CD4-positive, alpha-beta T cell (primary cell): ENCODE data around the gene MLN. TPM values are rescaled to one million over a fixed set of nuclear protein-coding genes. Genes with fewer than 3 reads are reported as not detected.

Experiments used
- ATAC-seq: fragments of 200-7000 bp; cut with Tn5 transposase; one replicate; pipeline ENCODE4 v1.10.0; 2022; ENCODE audit warnings: mild to moderate bottlenecking; ENCODE audit not compliant: poor library complexity
- CTCF ChIA-PET: fragments of 350-600 bp; sonication (Branson Sonifier 250); formaldehyde crosslinking; loops from one replicate; lab custom pipeline; 2021; ENCODE audit warnings: antibody characterized with exemption, inconsistent platforms; lab: Charles Lee
- POLR2A ChIA-PET: fragments of 350-600 bp; sonication (Branson Sonifier 250); formaldehyde crosslinking; loops from one replicate; lab custom pipeline; 2021; ENCODE audit warnings: antibody characterized with exemption, inconsistent platforms; lab: Charles Lee
- DNase-seq, 14 experiments: peaks; one replicate each; pipeline ENCODE4 v3.0.0-alpha.2; 2013 to 2020; ENCODE audit warnings: mixed read lengths in 2 of 14
- H3K27ac ChIP-seq, 2 donors: one replicate each; pipeline versions ENCODE4 v1.5.1 to v1.7.0; 2013; ENCODE audit warnings: low read length in 2 of 2, low read depth in 1 of 2, mild to moderate bottlenecking in 1 of 2
- H3K27me3 ChIP-seq, 2 experiments: 1 replicate in 1 of 2; 2 replicates in 1 of 2; pipeline versions ENCODE4 v1.6.1 to v1.7.0; 2013; ENCODE audit warnings: low read length in 2 of 2, control low read depth in 1 of 2, mild to moderate bottlenecking in 1 of 2, moderate library complexity in 1 of 2; ENCODE audit not compliant: insufficient read depth in 2 of 2, control insufficient read depth in 1 of 2
- H3K36me3 ChIP-seq: one replicate; pipeline ENCODE4 v1.6.1; 2013; ENCODE audit warnings: low read length, control low read depth; ENCODE audit not compliant: insufficient read depth
- H3K4me1 ChIP-seq: one replicate; pipeline ENCODE4 v1.6.1; 2013; ENCODE audit warnings: low read length, control low read depth; ENCODE audit not compliant: insufficient read depth
- H3K4me3 ChIP-seq: one replicate; pipeline ENCODE4 v1.5.1; 2013; ENCODE audit warnings: mild to moderate bottlenecking, low read length, moderate library complexity
- H3K9me3 ChIP-seq, 2 experiments: 1 replicate in 1 of 2; 2 replicates in 1 of 2; pipeline versions ENCODE4 v1.6.1 to v1.7.0; 2013; ENCODE audit warnings: low read length in 2 of 2, mild to moderate bottlenecking in 2 of 2, control low read depth in 1 of 2, moderate library complexity in 1 of 2; ENCODE audit not compliant: control insufficient read depth in 1 of 2, insufficient read depth in 1 of 2
- H3K27ac Mint-ChIP-seq: one replicate; pipeline ENCODE4 v1.8.0; 2020; ENCODE audit warnings: mixed read lengths
- H3K27me3 Mint-ChIP-seq: one replicate; pipeline ENCODE4 v1.8.0; 2021; ENCODE audit warnings: mixed read lengths
- H3K36me3 Mint-ChIP-seq: one replicate; pipeline ENCODE4 v1.8.0; 2021; ENCODE audit warnings: low read depth, mixed read lengths
- H3K4me1 Mint-ChIP-seq: one replicate; pipeline ENCODE4 v1.8.0; 2021; ENCODE audit warnings: low read depth, mixed read lengths
- H3K4me3 Mint-ChIP-seq: one replicate; pipeline ENCODE4 v1.8.0; 2020; ENCODE audit warnings: mild to moderate bottlenecking, mixed read lengths
- H3K9me3 Mint-ChIP-seq: one replicate; pipeline ENCODE4 v1.8.0; 2020; ENCODE audit warnings: mixed read lengths
- CTCF ChIP-seq: fragments of 200-600 bp; IDR thresholded peaks from one replicate; pipeline ENCODE4 v1.8.0; 2022; ENCODE audit warnings: antibody characterized with exemption, mild to moderate bottlenecking
- intact Hi-C, 2 experiments: fragments of 100-400 bp; cut with DNase I in 1 of 2; cut with micrococcal nuclease in 1 of 2; formaldehyde crosslinking; loops; one replicate each; pipeline versions ENCODE4 v1.15.1 to v1.9.0; 2023 to 2025; cut with DNase I, micrococcal nuclease
- total RNA-seq, 174 experiments: library from RNA in 2 of 174; stranded (reverse) in 2 of 174; gene quantifications; one replicate each; pipeline ENCODE4 v1.2.3 and lab custom pipeline; 2021 to 2026

Gene MLN
- total RNA-seq, 2 experiments from 2014 or later = not detected

DNA sequence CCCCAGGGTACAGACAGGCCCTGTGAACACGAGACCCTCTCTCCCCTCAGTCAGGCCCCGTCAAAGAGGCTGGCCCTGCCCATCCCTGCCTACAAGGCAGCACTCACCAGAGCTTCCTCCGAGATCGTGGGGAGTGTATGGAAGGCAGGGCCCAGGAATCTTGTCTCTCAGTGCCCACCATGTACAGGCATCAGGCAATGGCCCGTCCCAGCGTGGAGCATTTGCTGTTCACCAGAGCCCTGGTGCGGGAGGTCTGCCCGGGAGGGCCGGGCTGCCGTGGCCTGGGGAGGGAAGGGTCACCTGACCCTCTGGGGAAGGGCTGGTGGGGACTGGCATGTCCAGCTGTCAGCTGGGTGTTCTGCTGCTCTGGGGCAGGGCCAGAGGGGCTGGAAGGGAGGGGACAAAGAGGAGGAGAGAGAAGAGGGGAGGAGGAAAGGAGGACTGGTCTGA lies 57.1 kb downstream of the MLN start, which contains the start of gene IP6K3:
Gene IP6K3 (minus strand): TSS at position 255 of the 450 bp plus-strand sequence. CDS start 11,429 bp downstream, outside the sequence.
- H3K36me3 ChIP-seq = no peaks in the 10 kb centered on the region
- peaks cover 5% of the 10 kb centered on the region for H3K4me1 Mint-ChIP-seq
- ATAC-seq (no peak), DNase-seq (no peak)
- H3K4me1 ChIP-seq = peaks cover 5% of the 10 kb centered on the region
- H3K4me3 Mint-ChIP-seq = no peak within 1 kb of the TSS
- intact Hi-C loops = no loop called here
- H3K27ac ChIP-seq = no peak within 1 kb of the TSS
- no peaks in the 10 kb centered on the region for H3K36me3 Mint-ChIP-seq
- CTCF ChIA-PET = no interaction called here
- TF ChIP-seq CTCF = no peak
- H3K9me3 Mint-ChIP-seq = no peaks in the 10 kb centered on the region
- H3K9me3 ChIP-seq = no peaks in the 10 kb centered on the region
- peaks cover 12% of the 10 kb centered on the region for H3K27me3 Mint-ChIP-seq
- H3K27me3 ChIP-seq = peaks cover 4% of the 10 kb centered on the region in 2 experiments
- H3K4me3 ChIP-seq = no peak within 1 kb of the TSS
- no peak within 1 kb of the TSS for H3K27ac Mint-ChIP-seq
- POLR2A ChIA-PET = no interaction called here

DNA sequence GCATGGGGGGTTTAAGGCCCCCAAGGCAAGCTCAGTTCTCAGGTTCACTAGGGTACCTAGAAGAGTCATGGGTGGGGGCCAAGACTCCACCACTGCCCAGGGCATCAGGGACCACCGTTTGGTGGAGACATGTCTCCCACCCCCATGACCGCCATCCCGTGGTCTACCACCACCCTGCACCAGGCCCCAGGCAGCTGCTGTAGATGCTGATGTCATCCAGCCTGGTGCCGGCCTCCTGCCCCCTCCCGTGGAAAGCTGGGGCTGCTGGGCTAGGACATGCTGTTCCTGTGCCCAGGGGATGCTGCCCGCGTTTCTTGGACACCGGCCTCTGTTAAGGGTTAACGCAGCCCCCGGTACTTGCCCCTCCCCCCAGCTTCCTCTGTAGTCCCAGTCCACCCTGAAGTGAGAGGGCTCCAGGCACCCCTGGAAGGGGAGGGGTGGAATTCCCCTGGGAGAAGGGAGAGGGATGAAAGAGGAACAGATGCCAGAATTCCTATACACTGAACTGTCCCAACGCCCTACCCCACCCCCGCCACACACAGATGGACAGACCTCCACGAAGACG lies 57.7 kb downstream of the MLN start:
- peaks cover 5% of the 10 kb centered on the region for H3K4me1 ChIP-seq
- H3K27ac Mint-ChIP-seq = no peak overlapping the region
- POLR2A ChIA-PET = no interaction called here
- TF ChIP-seq CTCF = no peak
- no peak overlapping the region for H3K4me3 Mint-ChIP-seq
- H3K27me3 ChIP-seq = peaks cover 4% of the 10 kb centered on the region in 2 experiments
- no peak overlapping the region for H3K4me3 ChIP-seq
- H3K9me3 Mint-ChIP-seq = no peaks in the 10 kb centered on the region
- peaks cover 5% of the 10 kb centered on the region for H3K4me1 Mint-ChIP-seq
- H3K36me3 Mint-ChIP-seq = no peaks in the 10 kb centered on the region
- H3K9me3 ChIP-seq = no peaks in the 10 kb centered on the region
- peaks cover 12% of the 10 kb centered on the region for H3K27me3 Mint-ChIP-seq
- intact Hi-C loops = no loop called here
- CTCF ChIA-PET = interaction anchor here (0.8 to 3.7 kb wide), 2 partner anchors 35 to 281 kb away, joined by 3 to 26 read pairs; partner anchors contain the start of gene UQCC2
- no peak for DNase-seq
- no peaks in the 10 kb centered on the region for H3K36me3 ChIP-seq
- no peak overlapping the region for H3K27ac ChIP-seq
- ATAC-seq = no peak

- POLR2A ChIA-PET = no interaction called here
- no peaks in the 10 kb centered on the region for H3K36me3 Mint-ChIP-seq
- CTCF ChIA-PET = interaction anchor here (0.8 to 3.7 kb wide), 2 partner anchors 34 to 282 kb away, joined by 3 to 26 read pairs; partner anchors contain the start of gene UQCC2
- Histone ChIP-seq H3K4me1 (peaks cover 5% of the 10 kb centered on the region), H3K27ac (no peak overlapping the region), H3K9me3 (no peaks in the 10 kb centered on the region), H3K36me3 (no peaks in the 10 kb centered on the region), H3K27me3 (peaks cover 4% of the 10 kb centered on the region in 2 experiments), H3K4me3 (no peak overlapping the region)
- no peak overlapping the region for H3K27ac Mint-ChIP-seq
- H3K9me3 Mint-ChIP-seq = no peaks in the 10 kb centered on the region
- no peak overlapping the region for H3K4me3 Mint-ChIP-seq
- ATAC-seq = no peak
- TF ChIP-seq CTCF = no peak
- peaks cover 5% of the 10 kb centered on the region for H3K4me1 Mint-ChIP-seq
- H3K27me3 Mint-ChIP-seq = peaks cover 12% of the 10 kb centered on the region
- intact Hi-C loops = no loop called here
- DNase-seq = no peak
These were observed 58.3 kb downstream of the MLN start for GRCh38 chr6:33745548-33745947.
